GM19455 (cell line): Measurements from ENCODE around the gene DDIT3.
A peak's percentile ranks its signal among the peaks of the same experiment; 100 is the strongest.
"Not testable (repeated sequence)": the region's sequence is repeated elsewhere in the genome, so short reads cannot be mapped to it uniquely, and the experiment has no call there.

Experiments
- ATAC-seq: cut with Tn5 transposase; IDR thresholded peaks from one replicate; pipeline ENCODE4 v1.9.1; 2021; ENCODE audit not compliant: unreplicated experiment

DDIT3 gene

DNA sequence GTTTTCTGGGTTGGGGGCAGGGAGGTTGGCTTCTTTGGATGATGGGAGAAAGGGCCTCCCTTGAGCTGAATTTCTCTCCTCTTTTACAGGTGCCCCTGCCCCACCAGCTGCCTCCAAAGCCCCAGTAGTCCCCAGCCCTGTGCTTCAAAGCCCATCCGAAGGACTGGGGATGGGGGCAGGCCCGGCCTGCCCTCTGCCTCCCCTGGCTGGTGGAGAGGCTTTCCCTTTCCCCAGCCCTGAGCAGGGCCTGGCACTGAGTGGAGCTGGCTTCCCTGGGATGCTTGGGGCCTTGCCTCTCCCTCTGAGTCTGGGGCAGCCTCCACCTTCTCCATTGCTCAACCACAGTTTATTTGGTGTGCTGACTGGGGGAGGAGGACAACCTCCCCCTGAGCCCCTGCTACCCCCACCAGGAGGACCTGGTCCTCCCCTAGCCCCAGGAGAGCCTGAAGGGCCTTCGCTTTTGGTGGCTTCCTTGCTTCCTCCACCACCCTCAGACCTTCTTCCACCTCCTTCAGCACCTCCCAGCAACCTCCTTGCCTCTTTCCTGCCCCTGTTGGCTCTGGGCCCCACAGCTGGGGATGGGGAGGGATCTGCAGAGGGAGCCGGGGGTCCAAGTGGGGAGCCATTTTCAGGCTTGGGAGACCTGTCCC is 6.3 kb upstream of the DDIT3 start:
- ATAC-seq, result no peak

DNA sequence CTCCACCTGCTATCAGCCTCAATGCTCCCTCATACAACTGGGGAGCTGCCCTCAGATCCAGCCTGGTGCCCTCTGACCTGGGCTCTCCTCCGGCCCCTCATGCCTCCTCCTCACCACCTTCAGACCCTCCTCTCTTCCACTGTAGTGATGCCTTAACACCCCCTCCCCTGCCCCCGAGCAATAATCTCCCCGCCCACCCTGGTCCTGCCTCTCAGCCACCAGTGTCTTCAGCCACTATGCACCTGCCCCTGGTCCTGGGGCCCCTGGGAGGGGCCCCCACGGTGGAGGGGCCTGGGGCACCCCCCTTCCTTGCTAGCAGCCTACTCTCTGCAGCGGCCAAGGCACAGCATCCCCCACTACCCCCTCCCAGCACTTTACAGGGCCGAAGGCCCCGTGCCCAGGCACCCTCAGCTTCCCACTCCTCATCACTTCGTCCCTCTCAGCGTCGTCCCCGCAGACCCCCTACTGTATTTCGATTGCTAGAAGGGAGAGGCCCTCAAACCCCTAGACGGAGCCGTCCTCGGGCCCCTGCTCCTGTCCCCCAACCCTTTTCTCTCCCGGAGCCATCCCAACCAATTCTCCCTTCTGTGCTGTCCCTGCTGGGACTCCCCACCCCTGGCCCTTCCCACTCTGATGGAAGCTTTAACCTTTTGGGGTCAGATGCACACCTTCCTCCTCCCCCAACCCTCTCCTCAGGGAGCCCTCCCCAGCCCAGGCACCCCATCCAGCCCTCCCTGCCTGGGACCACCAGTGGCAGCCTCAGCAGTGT is 5.5 kb upstream of the DDIT3 start:
- ATAC-seq, result no peak

DNA sequence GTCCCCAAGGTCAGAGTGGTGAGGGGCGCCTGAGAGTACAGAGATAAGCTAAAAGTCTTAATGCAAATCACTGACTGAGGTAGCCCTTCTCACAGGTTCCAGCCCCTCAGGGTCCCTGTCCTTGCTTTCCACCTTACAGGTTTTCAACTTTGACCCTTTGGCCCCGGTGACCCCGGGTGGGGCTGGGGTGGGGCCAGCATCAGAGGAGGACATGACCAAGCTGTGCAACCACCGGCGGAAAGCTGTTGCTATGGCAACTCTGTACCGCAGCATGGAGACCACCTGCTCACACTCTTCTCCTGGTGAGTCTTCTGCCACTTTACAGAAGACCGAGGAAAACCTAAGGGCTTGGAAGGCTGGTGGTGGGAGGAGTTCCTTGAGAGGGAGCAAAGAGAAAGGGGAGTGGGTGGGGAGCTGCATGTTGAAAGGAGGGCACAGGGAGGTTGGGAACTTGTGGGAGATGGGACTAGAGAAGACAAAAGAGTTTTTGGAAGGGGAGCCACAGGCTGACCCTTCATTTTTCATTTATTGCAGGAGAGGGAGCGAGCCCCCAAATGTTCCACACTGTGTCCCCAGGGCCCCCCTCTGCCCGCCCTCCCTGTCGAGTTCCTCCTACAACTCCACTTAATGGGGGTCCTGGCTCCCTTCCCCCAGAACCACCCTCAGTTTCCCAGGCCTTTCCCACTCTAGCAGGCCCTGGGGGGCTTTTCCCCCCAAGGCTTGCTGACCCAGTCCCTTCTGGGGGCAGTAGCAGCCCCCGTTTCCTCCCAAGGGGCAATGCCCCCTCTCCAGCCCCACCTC is 4.7 kb upstream of the DDIT3 start:
- ATAC-seq, result no peak

DNA sequence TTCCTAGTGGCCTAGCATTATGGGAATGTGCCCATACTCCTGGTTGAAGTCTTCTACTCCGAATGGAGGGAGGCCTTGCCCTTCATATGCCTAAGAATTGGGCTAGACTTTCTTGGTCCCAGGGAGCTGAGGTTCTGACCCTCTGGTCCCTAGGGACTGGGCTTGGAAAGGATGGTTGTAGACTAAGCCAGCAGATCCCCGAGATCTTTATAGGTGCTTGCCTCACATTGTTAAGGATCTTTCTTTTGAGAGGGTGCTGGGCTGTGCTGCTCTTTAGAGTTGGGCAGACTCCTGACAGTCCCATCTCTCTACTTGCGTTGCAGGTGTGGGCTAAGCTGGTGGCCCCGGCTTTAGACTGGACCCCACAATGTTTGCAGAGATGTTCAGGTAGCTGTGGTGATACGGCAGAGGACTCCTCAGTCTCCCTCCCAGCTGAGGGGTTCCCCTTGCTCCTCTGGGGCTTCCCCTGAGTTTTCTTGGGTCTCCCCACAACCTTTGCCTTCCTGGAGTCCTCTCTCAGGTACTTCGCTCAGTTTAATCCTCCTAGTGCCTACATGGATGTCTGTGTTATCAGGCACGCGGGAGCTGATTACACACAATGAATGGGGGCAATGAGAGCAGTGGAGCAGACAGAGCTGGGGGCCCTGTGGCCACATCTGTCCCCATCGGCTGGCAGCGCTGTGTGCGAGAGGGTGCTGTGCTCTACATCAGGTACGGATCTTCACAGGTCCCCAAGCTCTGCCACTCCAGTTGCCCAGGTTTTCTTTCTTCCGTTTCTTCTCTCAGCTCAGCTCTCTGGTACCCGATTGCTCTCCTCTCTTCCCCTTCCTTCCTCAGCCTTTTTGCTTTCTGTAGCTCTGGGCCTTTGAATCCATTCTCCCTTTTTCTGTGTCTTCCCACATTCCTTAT is 3.6 kb upstream of the DDIT3 start:
- no peak for ATAC-seq

DNA sequence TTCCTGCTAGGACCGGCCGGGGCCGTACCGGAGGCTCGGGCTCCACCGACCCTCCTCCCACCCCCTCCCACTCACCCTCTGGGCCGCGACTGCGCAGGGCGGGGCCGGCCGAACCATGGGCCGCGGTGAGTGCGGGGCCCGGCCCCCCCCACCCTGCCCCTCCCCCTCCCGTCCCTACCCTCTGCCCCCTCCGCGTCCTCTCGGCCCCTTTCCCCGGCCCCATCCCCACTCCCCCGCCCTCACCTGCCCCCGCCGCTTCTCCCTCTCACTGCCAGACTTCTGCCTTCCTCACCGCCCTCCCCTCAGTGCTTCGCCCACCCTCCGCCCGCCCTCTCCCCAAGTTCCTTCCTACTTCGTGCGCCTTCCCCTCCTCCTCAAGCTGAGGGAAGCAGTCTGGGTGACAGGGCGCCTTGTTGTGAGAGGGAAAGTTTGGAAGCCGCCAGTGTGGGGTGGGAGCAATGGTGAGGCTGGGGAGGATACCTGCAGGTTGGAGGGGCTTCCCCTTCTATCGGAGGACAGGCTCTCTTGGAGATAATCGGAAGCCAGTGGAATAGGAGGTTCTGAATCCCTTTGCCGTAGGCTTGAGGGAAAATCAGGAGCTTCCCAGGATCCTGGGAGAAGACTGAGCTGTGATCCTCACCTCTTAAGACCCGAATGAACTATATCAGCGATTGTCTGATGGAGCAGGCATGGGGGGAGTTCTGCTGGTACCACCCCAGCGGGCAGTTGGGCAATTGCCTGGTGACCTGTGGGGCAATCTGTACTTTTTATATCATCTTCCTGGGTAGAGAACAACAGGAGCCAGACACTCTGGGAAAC is 2.8 kb upstream of the DDIT3 start:
- ATAC-seq, result no peak

DNA sequence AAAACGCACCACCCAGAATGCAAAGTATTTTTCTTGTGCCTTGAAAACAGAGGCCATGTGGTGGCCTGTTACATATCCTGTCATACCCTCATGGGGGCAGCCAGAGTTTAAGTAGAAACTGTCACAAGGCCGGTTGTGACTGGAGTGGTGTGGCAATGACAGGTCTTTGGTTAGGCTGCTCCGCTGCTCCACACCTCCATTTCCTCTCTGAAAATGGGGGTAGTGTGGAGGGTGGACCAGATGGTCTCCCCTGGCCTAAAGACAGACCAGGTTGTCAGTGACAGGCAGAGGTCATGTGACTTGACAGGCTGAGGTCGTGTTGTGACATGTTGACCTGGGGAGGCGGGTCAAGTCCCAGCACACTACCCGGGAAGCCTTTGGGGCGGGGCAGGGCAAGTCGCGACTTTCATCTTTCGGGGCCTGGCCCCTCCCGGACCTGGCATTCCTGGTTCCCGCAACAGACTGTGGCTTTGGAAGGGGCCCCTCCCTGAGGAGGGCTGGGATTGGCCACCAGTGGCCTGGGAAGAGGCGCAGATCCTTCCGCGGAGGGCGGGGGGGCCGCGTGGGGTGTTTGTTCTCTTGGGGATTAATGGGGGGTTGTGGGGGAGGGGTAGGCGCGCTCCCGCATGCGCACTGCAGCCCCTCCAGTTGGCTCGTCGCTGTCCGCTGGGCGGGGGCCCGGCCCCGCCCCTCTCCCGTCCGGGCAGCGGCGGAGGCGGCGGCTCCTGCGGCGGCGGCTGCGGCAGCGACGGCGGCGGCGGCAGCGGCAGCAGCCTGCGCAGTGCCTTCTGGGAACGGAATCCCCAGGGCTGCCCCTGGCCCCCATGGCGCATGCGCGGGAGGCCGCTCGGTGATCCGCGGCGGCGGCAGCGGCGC is 1.9 kb upstream of the DDIT3 start, which contains the start of gene MBD6:
Gene MBD6, plus strand, starts transcription at position 814 of the 876 bp plus-strand sequence. CDS start 1,480 bp downstream, outside the sequence.
- peak; percentile 48 for ATAC-seq

DNA sequence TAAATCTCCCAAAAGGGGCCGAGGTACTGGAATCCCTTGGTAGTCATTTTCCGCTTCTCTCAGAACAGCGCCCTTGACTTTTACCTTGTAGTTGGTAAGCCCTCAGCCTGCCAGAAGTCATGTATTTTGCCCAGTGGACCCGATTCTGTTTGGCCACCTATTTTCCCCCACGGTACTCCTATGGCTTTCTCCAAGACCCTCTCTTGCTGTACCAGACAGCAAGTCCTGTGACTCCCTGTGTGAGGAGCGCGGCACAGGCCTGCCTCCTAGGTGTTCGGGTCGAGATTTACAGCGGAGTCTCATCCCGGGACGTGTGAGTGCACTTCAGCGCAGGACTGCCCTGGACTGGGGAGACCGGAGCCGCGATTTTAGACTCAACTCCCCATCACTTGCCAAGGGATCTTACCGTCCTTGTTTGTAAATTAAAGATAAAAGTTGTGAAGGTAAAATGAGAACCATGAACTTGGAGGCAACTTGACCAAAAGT is 1.3 kb upstream of the DDIT3 start:
- ATAC-seq, result no peak

DNA sequence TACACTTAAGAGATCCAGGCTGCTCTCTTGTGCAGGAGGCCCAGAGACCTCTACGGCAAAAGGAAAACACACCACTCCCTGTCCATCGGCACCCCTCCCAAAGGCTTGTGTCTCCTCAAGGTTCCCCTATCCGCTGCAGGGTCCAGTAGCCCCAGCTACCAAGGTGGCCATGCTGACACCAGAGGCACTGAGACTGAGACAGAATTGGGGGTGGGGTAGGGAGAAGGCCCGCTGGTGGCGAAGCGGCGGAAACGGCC is 590 bp downstream of the DDIT3 start:
- peak; percentile 0 for ATAC-seq

DNA sequence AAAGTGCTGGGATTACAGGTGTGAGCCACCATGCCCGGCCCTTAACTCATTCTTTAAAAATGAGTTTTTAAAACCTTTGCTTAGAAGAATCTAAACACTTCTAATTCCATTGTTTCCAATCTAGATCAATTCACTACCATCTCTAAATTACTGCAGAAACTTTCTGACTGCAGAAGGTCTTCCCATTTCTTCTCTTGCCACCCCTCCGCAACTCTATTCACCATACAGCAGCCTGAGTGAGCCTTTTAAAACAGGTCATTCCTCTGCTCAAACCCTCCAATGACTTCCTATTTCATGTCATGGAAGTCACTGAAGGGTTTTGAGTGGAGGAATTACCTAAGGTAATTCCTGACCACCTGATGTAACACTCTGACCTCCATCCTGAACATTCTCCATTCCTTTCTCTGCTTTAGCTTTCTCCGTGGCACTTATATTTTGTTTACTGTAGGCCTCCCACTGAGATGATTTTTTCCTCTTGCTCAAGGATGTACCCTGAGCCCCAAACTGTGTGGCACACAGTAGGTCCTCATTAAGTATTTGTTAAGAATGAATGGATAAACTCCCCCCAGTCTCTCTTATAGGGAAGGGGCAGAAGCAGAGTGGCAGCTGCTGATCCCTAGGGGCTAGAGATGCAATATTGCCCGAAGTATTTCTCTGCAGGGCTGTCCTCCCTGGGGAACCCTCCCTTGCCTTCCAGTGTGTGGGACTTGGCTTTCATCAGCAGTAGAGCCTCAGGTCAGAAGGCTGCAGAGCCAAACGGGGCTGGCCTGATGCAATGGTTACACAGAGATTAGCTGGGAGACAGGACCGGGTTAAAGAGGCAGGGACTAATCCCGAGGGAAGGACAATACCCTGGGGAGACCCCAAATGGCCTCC is 1.2 kb downstream of the DDIT3 start:
- no peak for ATAC-seq

DNA sequence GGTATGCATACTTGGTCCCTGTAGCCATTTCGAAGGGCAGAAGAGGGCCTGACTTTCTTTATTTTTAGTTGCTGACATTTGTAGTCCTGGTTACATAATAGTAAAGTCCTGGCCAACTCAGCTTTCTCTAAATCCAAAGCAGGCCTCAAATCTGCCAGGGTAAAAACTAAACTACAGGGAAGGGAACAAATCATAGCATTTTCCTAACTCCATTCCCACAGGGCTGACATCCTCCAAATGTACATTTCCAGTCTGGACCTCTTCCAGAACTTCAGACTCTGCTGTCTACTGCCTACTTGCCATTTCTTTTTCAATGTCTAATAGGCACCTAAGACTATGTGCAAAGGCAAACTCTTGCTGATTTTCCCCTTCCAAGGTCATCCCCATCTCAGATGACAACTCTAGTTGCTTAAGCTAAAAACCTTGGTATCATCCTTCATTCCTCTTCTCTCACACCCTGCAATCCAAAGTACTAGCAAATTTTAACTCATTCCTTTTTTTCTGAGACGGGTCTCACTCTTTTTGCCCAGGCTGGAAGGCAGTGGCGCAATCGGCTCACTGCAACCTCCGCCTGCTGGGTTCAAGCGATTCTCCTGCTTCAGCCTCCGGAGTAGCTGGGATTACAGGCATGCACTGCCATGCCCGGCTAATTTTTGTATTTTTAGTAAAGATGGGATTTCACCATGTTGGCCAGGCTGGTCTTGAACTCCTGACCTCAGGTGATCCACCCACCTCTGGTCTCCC is 2.0 kb downstream of the DDIT3 start:
- ATAC-seq, result no peak

DNA sequence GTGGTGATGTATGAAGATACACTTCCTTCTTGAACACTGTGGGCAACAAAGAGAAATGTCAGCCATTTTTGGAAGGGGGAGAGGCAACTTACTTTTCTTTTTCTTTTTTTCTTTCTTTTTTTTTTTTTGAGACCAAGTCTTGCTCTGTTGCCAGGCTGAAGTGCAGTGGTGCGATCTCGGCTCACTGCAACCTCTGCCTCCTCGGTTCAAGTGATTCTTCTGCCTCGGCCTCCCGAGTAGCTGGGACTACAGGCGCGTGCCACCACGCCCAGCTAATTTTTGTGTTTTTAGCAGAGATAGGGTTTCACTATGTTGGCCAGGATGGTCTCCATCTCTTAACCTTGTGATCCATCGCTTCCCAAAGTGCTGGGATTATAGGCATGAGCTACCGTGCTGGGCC is 2.6 kb downstream of the DDIT3 start:
- not testable (repeated sequence) for ATAC-seq

DNA sequence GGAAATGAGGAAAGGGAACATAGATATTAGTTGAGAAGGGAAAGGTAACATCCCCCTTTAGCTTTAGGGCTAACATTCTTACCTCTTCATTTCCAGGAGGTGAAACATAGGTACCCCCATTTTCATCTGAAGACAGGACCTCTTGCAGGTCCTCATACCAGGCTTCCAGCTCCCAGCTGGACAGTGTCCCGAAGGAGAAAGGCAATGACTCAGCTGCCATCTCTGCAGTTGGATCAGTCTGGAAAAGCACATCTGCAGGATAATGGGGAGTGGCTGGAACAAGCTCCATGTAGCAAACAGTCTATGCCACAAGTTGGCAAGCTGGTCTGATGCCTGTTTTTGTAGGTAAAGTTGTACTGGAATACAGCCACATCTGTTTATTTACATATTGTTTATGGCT is 3.1 kb downstream of the DDIT3 start:
- no peak for ATAC-seq

DNA sequence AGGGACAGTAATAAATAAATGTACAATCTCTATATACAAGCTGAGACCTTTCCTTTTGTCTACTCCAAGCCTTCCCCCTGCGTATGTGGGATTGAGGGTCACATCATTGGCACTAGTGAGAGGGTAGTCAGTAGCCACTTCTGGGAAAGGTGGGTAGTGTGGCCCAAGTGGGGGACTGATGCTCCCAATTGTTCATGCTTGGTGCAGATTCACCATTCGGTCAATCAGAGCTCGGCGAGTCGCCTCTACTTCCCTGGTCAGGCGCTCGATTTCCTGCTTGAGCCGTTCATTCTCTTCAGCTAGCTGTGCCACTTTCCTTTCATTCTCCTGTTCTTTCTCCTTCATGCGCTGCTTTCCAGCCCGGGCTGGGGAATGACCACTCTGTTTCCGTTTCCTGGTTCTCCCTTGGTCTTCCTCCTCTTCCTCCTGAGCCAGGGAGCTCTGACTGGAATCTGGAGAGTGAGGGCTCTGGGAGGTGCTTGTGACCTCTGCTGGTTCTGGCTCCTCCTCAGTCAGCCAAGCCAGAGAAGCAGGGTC is 3.6 kb downstream of the DDIT3 start:
- no peak for ATAC-seq

DNA sequence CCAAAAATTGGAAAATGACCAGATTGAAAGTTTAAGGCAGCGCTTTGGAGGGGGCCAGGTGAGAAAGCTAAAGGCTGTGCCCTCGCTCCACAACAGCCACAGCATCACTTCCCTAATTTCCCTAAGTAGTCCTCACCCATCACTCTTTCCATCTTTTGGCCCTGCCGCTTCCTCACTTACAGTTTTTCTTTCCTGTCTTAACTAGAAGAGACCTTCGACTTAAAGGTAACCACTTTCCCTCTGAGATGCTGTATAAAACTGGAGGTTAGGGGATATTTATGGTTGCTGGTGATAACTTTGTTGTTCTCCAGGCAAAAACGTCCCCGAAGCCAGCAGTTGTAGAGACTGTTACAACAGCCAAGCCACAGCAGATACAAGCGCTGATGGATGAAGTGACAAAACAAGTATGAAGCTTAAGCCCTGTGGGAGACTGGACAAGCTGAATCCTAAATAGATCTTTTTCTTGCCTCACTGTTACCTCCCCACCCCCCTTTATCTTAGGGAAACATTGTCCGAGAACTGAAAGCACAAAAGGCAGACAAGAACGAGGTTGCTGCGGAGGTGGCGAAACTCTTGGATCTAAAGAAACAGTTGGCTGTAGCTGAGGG is 4.3 kb downstream of the DDIT3 start:
- no peak for ATAC-seq

DNA sequence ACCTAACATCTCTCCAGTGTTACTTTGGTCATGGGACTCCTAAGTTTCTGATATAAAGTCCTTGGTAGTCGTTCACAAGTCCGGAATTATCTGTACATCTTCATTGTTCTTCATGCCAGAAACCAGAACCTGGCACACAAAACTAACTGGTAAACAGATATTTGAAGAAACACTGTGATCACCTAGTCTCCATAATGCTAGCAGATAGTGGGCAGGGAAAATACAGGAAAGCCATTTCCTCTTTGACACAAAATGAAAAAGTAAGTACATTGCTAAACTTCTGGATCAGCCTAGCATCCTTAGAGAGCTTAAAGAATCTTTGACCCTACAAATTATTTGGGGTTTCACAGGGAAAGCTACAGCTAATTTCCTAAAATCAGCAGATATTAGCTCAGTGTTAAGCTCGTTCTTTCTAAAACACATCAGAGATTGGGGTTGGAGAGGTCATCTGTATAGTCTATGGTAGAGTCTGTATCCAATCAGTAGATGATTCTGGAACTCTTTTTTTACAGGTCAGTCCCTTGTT is 4.8 kb downstream of the DDIT3 start:
- no peak for ATAC-seq

DNA sequence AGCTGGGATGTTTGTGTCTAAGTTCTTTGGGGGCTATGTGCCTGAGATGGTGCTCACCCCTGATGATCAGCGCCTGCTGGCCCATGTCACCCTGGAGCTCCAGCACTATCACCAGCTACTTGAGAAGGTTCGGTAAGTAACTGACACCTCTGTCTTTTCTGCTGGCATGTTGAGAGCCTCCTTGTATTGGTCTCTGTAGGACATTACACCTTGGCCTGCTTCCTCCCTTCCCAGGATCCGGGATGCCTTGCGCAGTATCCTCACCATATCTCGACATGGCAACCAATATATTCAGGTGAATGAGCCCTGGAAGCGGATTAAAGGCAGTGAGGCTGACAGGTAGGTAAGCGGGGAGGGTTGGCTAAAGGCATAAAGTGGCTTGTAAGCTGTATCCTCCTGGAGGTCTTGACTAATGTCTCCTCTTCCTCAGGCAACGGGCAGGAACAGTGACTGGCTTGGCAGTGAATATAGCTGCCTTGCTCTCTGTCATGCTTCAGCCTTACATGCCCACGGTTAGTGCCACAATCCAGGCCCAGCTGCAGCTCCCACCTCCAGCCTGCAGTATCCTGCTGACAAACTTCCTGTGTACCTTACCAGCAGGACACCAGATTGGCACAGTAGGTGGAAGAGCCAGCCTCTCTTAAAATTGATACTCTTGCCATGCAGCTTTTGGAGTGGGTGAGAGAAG is 5.5 kb downstream of the DDIT3 start:
- ATAC-seq, result no peak
